IPS DF 4.7 (cell line): ENCODE data around the gene LRRC19.

Experiments used
- DNase-seq: peaks from one replicate; pipeline ENCODE4 v3.0.0-alpha.2; 2013; ENCODE audit warnings: low spot score; ENCODE audit errors: extremely low read depth

The LRRC19 gene

GRCh38 chr9:26955921-26956859 is 49.3 kb downstream of the LRRC19 start, which contains the start of gene IFT74:
TSS of gene IFT74 (plus strand) at chr9:26956412. CDS start at chr9:26961968, 5,556 bp downstream.
- DNase-seq, result peak; percentile 86

GRCh38 chr9:26955222-26955903 is 50.1 kb downstream of the LRRC19 start:
- no peak for DNase-seq

- no peak for DNase-seq
Measured at GRCh38 chr9:26954050-26954508, 51.4 kb downstream of the LRRC19 start.

- DNase-seq, result no peak
Measured at GRCh38 chr9:26951794-26952193, 53.7 kb downstream of the LRRC19 start.

GRCh38 chr9:26950521-26950920 is 55.0 kb downstream of the LRRC19 start:
- no peak for DNase-seq

GRCh38 chr9:26949637-26950069 is 55.8 kb downstream of the LRRC19 start:
- no peak for DNase-seq

GRCh38 chr9:26947736-26948135 is 57.7 kb downstream of the LRRC19 start:
- DNase-seq, result no peak

GRCh38 chr9:26946753-26947727 is 58.4 kb downstream of the LRRC19 start, which contains the start of gene PLAA:
TSS of gene PLAA (minus strand) at chr9:26947242. CDS start at chr9:26947045, 197 bp downstream.
- peak; percentile 68 for DNase-seq

- no peak for DNase-seq
Measured at GRCh38 chr9:26945591-26945990, 59.9 kb downstream of the LRRC19 start.
